Endothelial cell of umbilical vein (primary cell): Measurements from ENCODE around the gene SIX4. TPM values are rescaled to one million over a fixed set of nuclear protein-coding genes. Genes with fewer than 3 reads are reported as not detected.

ENCODE experiments used
- BruUV-seq: library from RNA; stranded (reverse); fragments of 400-500 nt; replicated peaks from 2 replicates; lab custom pipeline; 2021; lab: Mats Ljungman, UMichigan
- CTCF ChIA-PET: fragments of 300-600, 350-600 bp; sonication (Branson Sonifier 250); formaldehyde crosslinking; loops from one replicate; lab custom pipeline; 2021; ENCODE audit warnings: antibody characterized with exemption, inconsistent platforms; lab: Charles Lee
- POLR2A ChIA-PET: fragments of 300-600, 350-600 bp; sonication (Branson Sonifier 250); formaldehyde crosslinking; loops from one replicate; lab custom pipeline; 2021; ENCODE audit warnings: antibody characterized with exemption, inconsistent platforms; lab: Charles Lee
- DNase-seq: peaks from one replicate; pipeline ENCODE4 v3.0.0-alpha.2; 2011; ENCODE audit warnings: low read depth, low spot score
- FAIRE-seq: peaks from 2 replicates; lab custom pipeline; 2011; peaks lifted over from hg19 to GRCh38; lab: Jason Lieb, UNC
- H2AFZ ChIP-seq: 2 replicates; pipeline ENCODE4 v1.6.0; 2012; ENCODE audit warnings: low read depth, low read length, control low read depth, inconsistent platforms
- H3K27ac ChIP-seq: 2 replicates; pipeline ENCODE4 v1.5.1; 2011; ENCODE audit warnings: low read depth, mild to moderate bottlenecking, control low read depth, low read length, moderate library complexity; ENCODE audit not compliant: insufficient read depth
- H3K27me3 ChIP-seq, 2 experiments: 2 replicates each; pipeline versions ENCODE4 v1.6.0 to v1.6.1; 2011; ENCODE audit warnings: low read length in 2 of 2, mixed read lengths in 1 of 2; ENCODE audit not compliant: control insufficient read depth in 2 of 2, insufficient read depth in 2 of 2
- H3K36me3 ChIP-seq, 2 experiments: 2 replicates in 1 of 2; 3 replicates in 1 of 2; pipeline ENCODE4 v1.5.1; 2011; ENCODE audit warnings: low read length in 2 of 2, mild to moderate bottlenecking in 1 of 2, moderate library complexity in 1 of 2; ENCODE audit not compliant: control insufficient read depth in 2 of 2, insufficient read depth in 2 of 2; ENCODE audit errors: extremely low read depth in 1 of 2
- H3K4me1 ChIP-seq: 3 replicates; pipeline ENCODE4 v1.5.1; 2011; ENCODE audit warnings: mild to moderate bottlenecking, low read length; ENCODE audit not compliant: control insufficient read depth, insufficient read depth; ENCODE audit errors: extremely low read depth
- H3K4me2 ChIP-seq: 2 replicates; pipeline ENCODE4 v1.6.1; 2011; ENCODE audit warnings: low read length, control low read depth, mixed read lengths; ENCODE audit not compliant: insufficient read depth
- H3K4me3 ChIP-seq, 3 experiments: fragments of 200-600 bp in 1 of 3; sonication (generic), shearing (Covaris generic) in 1 of 3; replicated peaks in 1 of 3; 2 replicates each; pipeline ENCODE4 v1.5.1; 2011 to 2016; ENCODE audit warnings: control low read depth in 3 of 3, low read length in 3 of 3, mild to moderate bottlenecking in 2 of 3, inconsistent platforms in 1 of 3, low read depth in 1 of 3, moderate library complexity in 1 of 3; ENCODE audit not compliant: insufficient read depth in 1 of 3
- H3K79me2 ChIP-seq: 2 replicates; pipeline ENCODE4 v1.6.0; 2012; ENCODE audit warnings: low read length, inconsistent platforms; ENCODE audit not compliant: control insufficient read depth, insufficient read depth
- H3K9ac ChIP-seq: replicated peaks from 2 replicates; pipeline ENCODE3; 2011; ENCODE audit warnings: low read length, control low read depth; ENCODE audit not compliant: insufficient read depth; ENCODE audit errors: extremely low read depth
- H3K9me1 ChIP-seq: replicated peaks from 3 replicates; pipeline ENCODE4 v1.6.0; 2011; ENCODE audit warnings: mild to moderate bottlenecking, low read length; ENCODE audit not compliant: control insufficient read depth, insufficient read depth; ENCODE audit errors: extremely low read depth
- H3K9me3 ChIP-seq: replicated peaks from 2 replicates; pipeline ENCODE4 v1.5.1; 2012; ENCODE audit warnings: low read length, inconsistent platforms; ENCODE audit not compliant: control insufficient read depth, insufficient read depth
- H4K20me1 ChIP-seq: replicated peaks from 2 replicates; pipeline ENCODE3; 2011; ENCODE audit warnings: mild to moderate bottlenecking, low read length; ENCODE audit not compliant: control insufficient read depth, insufficient read depth; ENCODE audit errors: extremely low read depth
- CTCF ChIP-seq, 2 donors: IDR thresholded peaks; 1 replicate in 1 of 2; 2 replicates in 1 of 2; pipeline ENCODE4 v1.5.1; 2011; ENCODE audit warnings: low read length in 2 of 2, mild to moderate bottlenecking in 2 of 2, moderate library complexity in 2 of 2, control low read depth in 1 of 2, inconsistent platforms in 1 of 2, low read depth in 1 of 2; ENCODE audit not compliant: insufficient read depth in 1 of 2; ENCODE audit errors: extremely low read depth in 1 of 2
- EZH2 ChIP-seq: IDR thresholded peaks from 2 replicates; pipeline ENCODE4 v1.6.1; 2012; ENCODE audit warnings: borderline replicate concordance, low read depth, mild to moderate bottlenecking, moderate library complexity, low read length, inconsistent platforms; ENCODE audit not compliant: severe bottlenecking
- FOS ChIP-seq: IDR thresholded peaks from 2 replicates; pipeline ENCODE4 v1.6.1; 2011; ENCODE audit warnings: mild to moderate bottlenecking, low read length, moderate library complexity, borderline replicate concordance; ENCODE audit not compliant: insufficient read depth
- GATA2 ChIP-seq: IDR thresholded peaks from 2 replicates; pipeline ENCODE4 v1.7.0; 2011; ENCODE audit warnings: low read depth, mild to moderate bottlenecking, moderate library complexity, mixed read lengths, low read length; ENCODE audit not compliant: insufficient read length, insufficient read depth
- JUN ChIP-seq: IDR thresholded peaks from 2 replicates; pipeline ENCODE4 v1.6.1; 2011; ENCODE audit warnings: borderline replicate concordance, low read depth; ENCODE audit not compliant: insufficient read length, insufficient read depth
- MAX ChIP-seq: IDR thresholded peaks from 2 replicates; pipeline ENCODE4 v1.6.1; 2011; ENCODE audit not compliant: insufficient read depth, insufficient read length
- MYC ChIP-seq: IDR thresholded peaks from one replicate; pipeline ENCODE4 v1.6.1; 2011; ENCODE audit warnings: mild to moderate bottlenecking, low read depth, low read length
- POLR2A ChIP-seq: IDR thresholded peaks from 2 replicates; pipeline ENCODE4 v1.6.1; 2012; ENCODE audit warnings: low read depth, mild to moderate bottlenecking, control low read depth, low read length
- POLR2AphosphoS5 ChIP-seq: IDR thresholded peaks from 2 replicates; pipeline ENCODE4 v1.6.1; 2012; ENCODE audit warnings: low read depth, mild to moderate bottlenecking, control low read depth, low read length, moderate library complexity; ENCODE audit not compliant: insufficient read depth
- dilution Hi-C: fragments of 300-500 bp; cut with MboI; formaldehyde crosslinking; loops from one replicate; pipeline ENCODE4 v1.15.0; 2019; ENCODE audit warnings: low sequenced_read_pairs; ENCODE audit not compliant: extremely low pct_ligation_motif_present
- intact Hi-C: fragments of 100-400 bp; cut with micrococcal nuclease; formaldehyde crosslinking; loops from one replicate; pipeline ENCODE4 v1.10.0; 2022
- polyA plus RNA-seq, 4 experiments: library from polyadenylated mRNA; depleted of rRNA in 3 of 4; stranded (reverse) in 3 of 4; unstranded in 1 of 4; fragments of >200 nt; gene quantifications; 2 replicates each; pipeline versions ENCODE4 v1.2.1 to v1.2.3, GENCODE V29; 2011 to 2012; ENCODE audit warnings: missing spikeins in 1 of 4
- total RNA-seq: library from RNA; stranded (reverse); gene quantifications from 2 replicates; pipeline ENCODE4 v1.2.3, GENCODE V29; 2021

Gene SIX4
- total and polyA plus RNA-seq, 2 donors (not counting 3 experiments of a cell fraction or from before 2014, with no cell fraction given), result 1.8 to 4.7 TPM

GRCh38 chr14:60686865-60687264 lies 37.3 kb downstream of the SIX4 start:
- Histone ChIP-seq H3K36me3 (no peaks in the 10 kb centered on the region), H3K4me2 (no peak overlapping the region), H3K9me1 (no peaks in the 10 kb centered on the region), H3K79me2 (no peaks in the 10 kb centered on the region), H3K27me3 (no peaks in the 10 kb centered on the region), H3K4me1 (no peaks in the 10 kb centered on the region), H2AFZ (no peak overlapping the region), H3K9ac (no peak overlapping the region), H3K9me3 (no peaks in the 10 kb centered on the region), H3K27ac (no peak overlapping the region), H3K4me3 (no peak overlapping the region), H4K20me1 (no peaks in the 10 kb centered on the region)
- no peak for FAIRE-seq
- CTCF ChIA-PET, result no interaction called here
- no peak for TF ChIP-seq POLR2AphosphoS5
- TF ChIP-seq MYC, result no peak
- TF ChIP-seq MAX, result no peak
- no peak for TF ChIP-seq EZH2
- TF ChIP-seq POLR2A, result no peak
- no peak for TF ChIP-seq JUN
- TF ChIP-seq CTCF (IDR thresholded peaks at IDR 0.05; ENCODE audit: extremely low read depth in 1 of 2, insufficient read depth in 1 of 2, low read depth in 1 of 2, low read length in 2 of 2), result no peak
- TF ChIP-seq GATA2, result no peak
- no peak for TF ChIP-seq FOS
- no peak for DNase-seq
- no TSS peak for BruUV-seq
- intact Hi-C loops (no loop called here), dilution Hi-C loops (no loop called here)
- POLR2A ChIA-PET, result no interaction called here
